HG02759 (cell line): ENCODE results near the gene GLP2R.
"Not testable (repeated sequence)": the region's sequence is repeated elsewhere in the genome, so short reads cannot be mapped to it uniquely, and the experiment has no call there.

ENCODE experiments used
- ATAC-seq: cut with Tn5 transposase; IDR thresholded peaks from one replicate; pipeline ENCODE4 v1.9.1; 2021; ENCODE audit warnings: mild to moderate bottlenecking, moderate library complexity; ENCODE audit not compliant: unreplicated experiment

Gene GLP2R

GRCh38 chr17:9918804-9919352, 93.2 kb downstream of the GLP2R start:
- ATAC-seq, result no peak

- not testable (repeated sequence) for ATAC-seq
These were observed 95.5 kb downstream of the GLP2R start for GRCh38 chr17:9921216-9921615.

GRCh38 chr17:9922012-9922848, 96.5 kb downstream of the GLP2R start:
- ATAC-seq, result no peak

GRCh38 chr17:9924735-9925191, 99.0 kb downstream of the GLP2R start:
- no peak for ATAC-seq

GRCh38 chr17:9925457-9925856, 99.7 kb downstream of the GLP2R start:
- no peak for ATAC-seq

- ATAC-seq, result no peak
These were observed 100.6 kb downstream of the GLP2R start for GRCh38 chr17:9926150-9926804.

GRCh38 chr17:9928601-9929333, 103.0 kb downstream of the GLP2R start:
- ATAC-seq, result no peak

GRCh38 chr17:9929871-9930270, 104.1 kb downstream of the GLP2R start:
- ATAC-seq, result no peak

GRCh38 chr17:9931144-9931741, 105.5 kb downstream of the GLP2R start:
- no peak for ATAC-seq

GRCh38 chr17:9932491-9932890, 106.8 kb downstream of the GLP2R start:
- no peak for ATAC-seq

GRCh38 chr17:9934331-9934730, 108.6 kb downstream of the GLP2R start:
- no peak for ATAC-seq

- no peak for ATAC-seq
These were observed 109.7 kb downstream of the GLP2R start for GRCh38 chr17:9935408-9935807.

- no peak for ATAC-seq
These were observed 110.4 kb downstream of the GLP2R start for GRCh38 chr17:9936095-9936494.

- no peak for ATAC-seq
These were observed 111.6 kb downstream of the GLP2R start for GRCh38 chr17:9937241-9937761.

GRCh38 chr17:9937901-9938300, 112.2 kb downstream of the GLP2R start:
- no peak for ATAC-seq

GRCh38 chr17:9938764-9939163, 113.0 kb downstream of the GLP2R start:
- ATAC-seq, result no peak

GRCh38 chr17:9940841-9941240, 115.1 kb downstream of the GLP2R start:
- no peak for ATAC-seq

- ATAC-seq, result no peak
These were observed 115.6 kb downstream of the GLP2R start for GRCh38 chr17:9941305-9941704.
